Measurements from ENCODE around the gene CCK.

CCK gene

GRCh38 chr3:42225486-42226363 lies 40.3 kb downstream of the CCK start:
- DNase-seq (ENCODE audit: low read depth), result no peak

- DNase-seq (ENCODE audit: low read depth), result no peak
Observed at GRCh38 chr3:42224658-42225421, 41.1 kb downstream of the CCK start.

DNA sequence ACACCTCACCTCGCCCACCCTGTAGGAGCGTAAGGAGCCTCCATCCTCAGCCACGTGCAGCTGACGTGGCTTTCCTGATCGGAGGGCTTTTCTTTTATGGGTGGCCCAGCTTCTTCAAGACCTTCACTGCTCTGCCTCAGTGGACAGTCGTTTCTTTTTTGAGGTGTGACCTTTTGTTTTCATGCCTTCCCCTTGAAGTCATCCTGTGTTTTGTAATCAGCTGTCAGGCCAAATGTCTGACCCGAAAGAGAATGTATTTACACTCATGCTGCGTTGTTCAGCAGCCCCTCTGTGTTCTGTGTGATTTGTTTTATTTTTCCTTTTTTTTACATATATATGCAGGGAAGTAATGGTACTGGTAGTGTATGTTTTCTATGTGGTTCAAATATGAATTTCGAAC lies 41.8 kb downstream of the CCK start:
- DNase-seq (ENCODE audit: low read depth), result no peak

GRCh38 chr3:42222942-42223693 lies 42.9 kb downstream of the CCK start:
- DNase-seq (ENCODE audit: low read depth), result no peak

DNA sequence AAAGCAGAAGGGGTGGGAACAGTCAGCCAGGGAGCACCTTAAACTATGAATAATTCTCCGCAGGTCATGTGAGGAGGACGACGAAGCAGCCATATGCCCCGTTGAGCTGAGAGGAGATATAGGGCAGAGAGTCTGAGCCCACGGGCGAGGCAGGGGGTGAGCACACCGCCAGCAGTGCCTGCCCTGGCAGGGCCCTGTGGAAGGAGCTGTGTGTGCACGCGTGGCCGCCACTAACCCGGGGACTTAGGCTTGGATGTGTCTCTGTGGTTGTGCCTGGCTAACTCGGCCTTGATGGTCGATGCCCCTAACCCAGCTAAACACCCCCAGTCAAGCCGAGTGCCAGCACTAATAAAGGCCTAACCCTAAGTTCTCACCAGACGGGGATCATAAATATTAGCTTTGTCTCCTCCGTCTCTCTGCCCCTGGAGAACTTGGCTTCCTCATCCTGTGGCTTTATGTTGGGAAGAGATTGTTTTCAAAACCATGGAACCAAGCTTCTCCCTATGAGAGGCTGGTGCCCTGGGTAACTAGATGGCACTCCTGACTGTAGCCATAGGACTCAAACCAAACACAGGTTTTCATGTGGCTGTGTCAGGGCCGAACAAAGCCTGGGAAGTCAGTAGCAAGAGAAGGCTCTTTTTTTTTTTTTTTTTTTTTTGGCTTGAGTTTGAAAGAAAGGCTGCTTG lies 45.4 kb downstream of the CCK start:
- DNase-seq (ENCODE audit: low read depth), result no peak

DNA sequence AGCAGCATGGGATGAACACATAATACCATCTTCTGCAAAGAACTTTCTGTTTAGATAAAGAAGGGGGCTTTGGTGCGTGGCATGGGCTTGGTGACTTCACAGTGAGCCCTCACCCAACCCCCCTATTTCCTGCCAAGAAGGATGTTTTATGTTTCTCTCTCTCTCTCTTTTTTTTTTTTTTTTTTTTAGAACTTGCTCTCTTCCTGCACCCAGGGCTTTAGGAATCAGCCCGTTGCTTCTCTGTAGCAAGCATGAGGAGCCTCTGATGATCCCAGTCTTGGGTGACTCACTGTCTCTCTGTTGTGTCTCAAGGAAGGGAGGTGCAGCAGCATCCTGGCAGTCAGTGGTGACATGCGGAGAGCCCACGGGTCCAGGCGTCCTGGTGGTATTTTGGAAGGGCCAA lies 49.1 kb downstream of the CCK start:
- no peak for DNase-seq (ENCODE audit: low read depth)

GRCh38 chr3:42216302-42216701 lies 49.7 kb downstream of the CCK start:
- DNase-seq (ENCODE audit: low read depth), result no peak

GRCh38 chr3:42214565-42215283 lies 51.3 kb downstream of the CCK start:
- no peak for DNase-seq (ENCODE audit: low read depth)

- no peak for DNase-seq (ENCODE audit: low read depth)
Observed at GRCh38 chr3:42214064-42214463, 51.9 kb downstream of the CCK start.

GRCh38 chr3:42213417-42213816 lies 52.6 kb downstream of the CCK start:
- no peak for DNase-seq (ENCODE audit: low read depth)

- DNase-seq (ENCODE audit: low read depth), result no peak
Observed at GRCh38 chr3:42210726-42211125, 55.3 kb downstream of the CCK start.

GRCh38 chr3:42209917-42210316 lies 56.1 kb downstream of the CCK start:
- DNase-seq (ENCODE audit: low read depth), result no peak
